ENCODE data around the gene SLCO3A1. TPM values are rescaled to one million over a fixed set of nuclear protein-coding genes. Genes with fewer than 3 reads are reported as not detected.

Gene SLCO3A1
- total and polyA plus RNA-seq, 2 of the 8 experiments (the other 6 are each of a cell fraction or from before 2014, with no cell fraction given) = 15.1 to 20.4 TPM

DNA sequence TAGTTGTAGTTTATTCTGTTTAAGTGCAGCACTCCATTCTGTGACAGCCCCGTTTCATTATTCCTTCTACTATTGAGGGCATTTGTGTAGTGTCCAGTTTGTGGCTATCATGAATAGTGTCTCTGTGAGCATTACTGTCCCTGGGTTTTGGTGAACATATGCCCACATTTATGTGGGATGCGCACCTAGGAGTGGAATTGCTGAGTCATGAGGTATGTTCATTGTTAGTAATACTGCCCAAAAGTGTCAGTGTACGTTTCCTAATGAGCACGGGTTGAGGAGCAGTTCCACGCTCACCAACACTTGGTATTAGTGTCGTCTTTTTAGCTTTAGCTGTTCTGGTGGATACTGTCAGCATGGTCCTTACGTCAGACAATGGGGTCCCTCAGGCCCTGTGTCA, 131.8 kb downstream of the SLCO3A1 start:
- Histone ChIP-seq H3K23ac (ENCODE audit: insufficient read length) (no peak overlapping the region), H4K5ac (ENCODE audit: insufficient read length, low read depth, low read length) (no peak overlapping the region), H2BK15ac (ENCODE audit: low read length) (no peak overlapping the region), H3K4me1 (replicated peaks in 1 of 4; ENCODE audit: control insufficient read depth in 3 of 4, insufficient read depth in 4 of 4, low read length in 3 of 4) (peaks cover 0 to 4% (median 2%) of the 10 kb centered on the region in 4 experiments; a peak in 2 of 7 replicates), H3K23me2 (ENCODE audit: low read depth, low read length) (no peaks in the 10 kb centered on the region), H4K8ac (ENCODE audit: extremely low read depth, insufficient read depth, low read length) (no peak overlapping the region), H4K91ac (replicated peaks; ENCODE audit: insufficient read length, low read length) (no peak overlapping the region), H3K56ac (replicated peaks; ENCODE audit: insufficient read length, low read depth, low read length) (no peak overlapping the region), H3K14ac (ENCODE audit: insufficient read length) (no peak overlapping the region), H3K9ac (replicated peaks in 1 of 4; ENCODE audit: extremely low read depth in 1 of 4, low read depth in 3 of 4, low read length in 3 of 4) (no peak overlapping the region), H3K79me1 (ENCODE audit: low read depth, low read length) (no peaks in the 10 kb centered on the region; the same call in 1 of the 2 replicates), H3K79me2 (ENCODE audit: control insufficient read depth in 1 of 2, insufficient read depth in 2 of 2, low read length in 2 of 2) (no peaks in the 10 kb centered on the region; a peak in 1 of 4 replicates), H3K4ac (replicated peaks; ENCODE audit: insufficient read length, low read depth, low read length) (no peak overlapping the region), H2BK20ac (ENCODE audit: low read length) (no peak overlapping the region), H3K4me3 (ENCODE audit: extremely low read depth in 1 of 4, insufficient read depth in 2 of 4, low read depth in 3 of 4, low read length in 4 of 4) (no peak overlapping the region), H2BK12ac (ENCODE audit: low read depth, low read length) (0 out of 2 replicates have a peak overlapping the region, but pooled peaks have one; percentile 9), H3K36me3 (ENCODE audit: control insufficient read depth in 2 of 4, insufficient read depth in 4 of 4, low read length in 3 of 4) (no peaks in the 10 kb centered on the region), H3K4me2 (ENCODE audit: insufficient read depth in 1 of 2, low read depth in 2 of 2, low read length in 2 of 2) (no peak overlapping the region), H3K27me3 (replicated peaks in 1 of 4; ENCODE audit: control insufficient read depth in 3 of 4, extremely low read depth in 1 of 4, insufficient read depth in 3 of 4, low read length in 3 of 4) (no peaks in the 10 kb centered on the region), H2AFZ (ENCODE audit: low read length) (no peak overlapping the region), H2BK5ac (ENCODE audit: low read depth, low read length) (no peak overlapping the region), H3K18ac (ENCODE audit: extremely low read depth, low read length) (no peak overlapping the region), H3K9me3 (ENCODE audit: insufficient read depth in 2 of 2, low read depth in 1 of 2, low read length in 1 of 2) (no peaks in the 10 kb centered on the region), H3K27ac (ENCODE audit: low read depth, low read length) (no peak overlapping the region), H4K20me1 (replicated peaks in 1 of 2; ENCODE audit: control insufficient read depth in 1 of 2, insufficient read depth in 2 of 2, low read length in 2 of 2) (no peaks in the 10 kb centered on the region), H2BK120ac (replicated peaks; ENCODE audit: low read depth, low read length) (no peak overlapping the region), H2AK5ac (ENCODE audit: low read depth, low read length) (no peak overlapping the region)
- no peak for FAIRE-seq
- no peak for DNase-seq (ENCODE audit: low read depth in 1 of 2, low spot score in 2 of 2)
- WGBS, 2 experiments (ENCODE audit: extremely low coverage in 1 of 2, insufficient coverage in 1 of 2, insufficient read length in 1 of 2, insufficient replicate concordance in 2 of 2, low coverage in 1 of 2, low lambda C conversion rate in 2 of 2, missing lambda C conversion rate in 1 of 2) = 89% methylated on average over 7 of the region's 7 CpGs; no CpG with 5 or more reads in 1 of the 2 experiments
- CTCF ChIA-PET (ENCODE audit: partially characterized antibody) = interaction anchor here (0.7 to 1.3 kb wide), 5 partner anchors 9 to 93 kb away, joined by 3 read pairs; no protein-coding TSS in a partner anchor
- no peak for TF ChIP-seq SAP30 (IDR thresholded peaks at IDR 0.05; ENCODE audit: insufficient read depth, insufficient replicate concordance, low read length)
- TF ChIP-seq POU5F1 (IDR thresholded peaks at IDR 0.05; ENCODE audit: low read depth, low read length) = no peak
- TF ChIP-seq EZH2 (IDR thresholded peaks at IDR 0.05; ENCODE audit: low read depth, low read length, severe bottlenecking) = no peak
- no peak for TF ChIP-seq ZNF274 (IDR thresholded peaks at IDR 0.05; ENCODE audit: borderline replicate concordance, extremely low read depth, low read length)
- no peak for TF ChIP-seq SIRT6 (IDR thresholded peaks at IDR 0.05; ENCODE audit: low read length)
- no peak for TF ChIP-seq CREB1 (IDR thresholded peaks at IDR 0.05)
- TF ChIP-seq YY1 (IDR thresholded peaks at IDR 0.05; ENCODE audit: low read depth, low read length) = no peak
- no peak for TF ChIP-seq KDM4A (IDR thresholded peaks at IDR 0.05; ENCODE audit: low read depth, low read length, severe bottlenecking)
- TF ChIP-seq CHD2 (IDR thresholded peaks at IDR 0.05; ENCODE audit: low read length) = no peak
- TF ChIP-seq EP300 (IDR thresholded peaks at IDR 0.05; ENCODE audit: borderline replicate concordance in 1 of 2, low read depth in 2 of 2, low read length in 2 of 2) = no peak
- POLR2A ChIA-PET (ENCODE audit: partially characterized antibody) = no interaction called here
